ENCODE measurements around the gene ZNF391. TPM values are rescaled to one million over a fixed set of nuclear protein-coding genes. Genes with fewer than 3 reads are reported as not detected.

Gene ZNF391
- total and polyA plus RNA-seq, 7 donors: 0.14 to 0.81 (median 0.32) TPM

Other genes with a start within 250 kb of the ZNF391 start
- gene PRSS16, start 141.1 kb upstream of the ZNF391 start, total RNA-seq: not detected
- gene PRSS16, start 141.1 kb upstream of the ZNF391 start, polyA plus RNA-seq: under 1 TPM in 1 of 3 donors, not detected in 2; 0.08 TPM
- not detected for gene POM121L2, start 76.5 kb upstream of the ZNF391 start, total RNA-seq
- gene POM121L2, start 76.5 kb upstream of the ZNF391 start, polyA plus RNA-seq: under 1 TPM in 1 of 3 donors, not detected in 2; 0.08 TPM
- gene ZNF184, start 84.3 kb downstream of the ZNF391 start, total RNA-seq: 1 to 10 TPM; 4.2 to 4.9 (median 4.5) TPM
- 1 to 10 TPM; 2.3 to 5.7 (median 2.9) TPM for gene ZNF184, start 84.3 kb downstream of the ZNF391 start, polyA plus RNA-seq